ENCODE data around the gene WNT9B.
"Not testable (repeated sequence)": the region's sequence is repeated elsewhere in the genome, so short reads cannot be mapped to it uniquely, and the experiment has no call there.

Gene WNT9B

GRCh38 chr17:46917041-46917440, 65.7 kb downstream of the WNT9B start:
- DNase-seq: no peak

- DNase-seq: no peak
Observed at GRCh38 chr17:46917516-46917915, 66.1 kb downstream of the WNT9B start.

- not testable (repeated sequence) for DNase-seq
Observed at GRCh38 chr17:46921962-46922361, 70.6 kb downstream of the WNT9B start.

- no peak for DNase-seq
Observed at GRCh38 chr17:46922487-46922803, 71.1 kb downstream of the WNT9B start.

- DNase-seq: peak; percentile 62
Observed at GRCh38 chr17:46922804-46923635, 71.6 kb downstream of the WNT9B start, which contains the start of gene GOSR2. Gene GOSR2 (plus strand): TSS chr17:46923160. CDS start chr17:46923193, 33 bp downstream.

GRCh38 chr17:46925185-46925868, 73.9 kb downstream of the WNT9B start:
- DNase-seq: no peak

GRCh38 chr17:46928467-46929261, 77.3 kb downstream of the WNT9B start:
- no peak for DNase-seq

- no peak for DNase-seq
Observed at GRCh38 chr17:46929413-46929812, 78.0 kb downstream of the WNT9B start.

- DNase-seq: no peak
Observed at GRCh38 chr17:46930051-46930450, 78.7 kb downstream of the WNT9B start.

- DNase-seq: no peak
Observed at GRCh38 chr17:46931596-46931995, 80.2 kb downstream of the WNT9B start.

- no peak for DNase-seq
Observed at GRCh38 chr17:46935658-46936266, 84.4 kb downstream of the WNT9B start.
